GM21825 (cell line): ENCODE measurements around the gene KAT2A.

Experiments
- ATAC-seq: cut with Tn5 transposase; IDR thresholded peaks from one replicate; pipeline ENCODE4 v1.9.1; 2021; ENCODE audit warnings: mild to moderate bottlenecking, moderate library complexity; ENCODE audit not compliant: unreplicated experiment

KAT2A gene

DNA sequence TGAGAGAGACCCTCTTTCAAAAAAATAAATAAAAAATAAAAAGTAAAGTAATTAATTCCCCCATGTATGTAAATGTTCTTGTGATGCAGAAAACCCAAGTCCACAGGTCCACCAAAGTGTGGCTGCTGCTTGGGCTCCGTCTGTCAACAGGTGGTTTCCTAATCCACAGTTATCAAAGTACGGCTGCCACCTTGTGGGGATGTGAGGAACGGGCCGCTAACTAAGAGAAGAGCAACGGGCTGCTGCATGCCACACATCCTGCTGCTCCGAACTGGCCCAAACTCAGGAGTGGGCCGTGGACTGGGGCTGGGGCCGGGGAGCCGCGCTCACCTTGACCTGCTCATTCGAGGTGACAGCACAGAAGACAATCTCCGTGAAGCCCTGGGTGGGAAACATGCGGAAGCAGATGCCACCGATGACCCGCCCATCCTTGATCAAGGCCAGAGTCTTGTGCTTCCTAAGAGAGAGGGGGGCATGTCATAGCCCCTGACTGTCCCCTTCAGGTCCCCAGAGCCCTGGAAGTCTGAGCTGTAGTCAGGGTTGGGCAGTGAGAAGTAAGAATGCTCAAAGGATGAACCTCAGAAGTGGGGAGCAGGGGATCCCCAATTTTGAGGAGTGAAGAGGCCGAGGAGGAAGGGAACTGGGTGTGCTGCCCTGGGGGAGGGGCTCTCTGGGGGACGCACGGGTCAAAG is 4.3 kb downstream of the KAT2A start:
- ATAC-seq = peak; percentile 32

DNA sequence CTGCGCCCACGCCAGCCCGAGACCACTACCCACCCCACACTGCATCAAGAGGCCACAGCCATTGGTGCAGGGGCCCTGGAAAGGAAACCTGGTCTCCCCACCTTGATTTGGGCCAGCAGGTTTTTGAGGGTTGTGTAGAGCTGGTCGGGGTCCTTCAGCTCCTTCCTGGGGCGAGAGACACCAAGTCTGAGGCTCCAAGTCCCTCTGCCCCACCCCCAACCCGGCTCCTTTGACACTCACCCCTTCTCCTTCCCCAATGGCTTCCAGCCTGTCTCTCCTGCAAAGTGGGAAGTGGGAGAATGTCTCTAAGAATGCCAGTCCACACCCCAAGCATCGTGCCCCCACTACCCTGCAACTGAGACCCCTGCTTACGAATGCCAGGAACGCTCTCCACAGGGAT is 7.0 kb downstream of the KAT2A start:
- no peak for ATAC-seq

DNA sequence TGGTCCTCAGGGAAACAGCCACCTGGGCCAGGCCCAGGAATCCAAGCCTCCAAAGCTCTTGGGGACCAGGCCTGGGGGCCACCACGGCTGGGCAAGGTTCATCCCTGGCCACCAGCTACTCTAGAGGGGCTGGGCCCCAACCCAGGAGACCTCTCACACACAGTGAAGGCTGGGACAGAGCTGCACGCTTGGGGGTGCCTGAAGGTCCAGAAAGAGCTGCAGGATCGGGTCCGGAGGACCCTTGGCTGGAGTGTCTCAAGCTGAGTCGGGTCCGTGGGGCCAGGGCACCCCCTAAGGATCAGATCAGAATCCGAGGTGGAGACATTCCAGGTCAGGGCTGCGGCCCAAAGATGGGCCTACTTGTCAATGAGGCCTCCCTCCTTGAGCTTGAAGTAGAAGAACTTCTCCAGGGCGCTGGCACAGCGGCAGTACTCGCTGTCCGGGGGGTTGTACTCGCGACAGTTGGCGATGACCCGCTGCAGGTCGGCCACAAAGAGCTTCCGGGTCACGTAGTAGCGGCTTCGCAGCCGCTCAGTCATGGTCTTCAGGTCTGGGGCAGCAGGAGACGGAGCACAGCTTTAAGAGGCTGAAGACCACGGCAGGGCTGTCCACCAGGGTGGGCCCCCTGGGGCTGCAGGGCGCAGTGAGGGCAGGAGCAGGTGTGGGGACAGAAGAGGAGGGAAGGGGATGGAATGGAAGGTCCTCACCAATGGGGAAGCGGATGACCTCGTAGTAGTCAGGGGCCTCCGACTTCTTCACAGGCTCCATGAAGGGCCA is 7.7 kb downstream of the KAT2A start:
- no peak for ATAC-seq

DNA sequence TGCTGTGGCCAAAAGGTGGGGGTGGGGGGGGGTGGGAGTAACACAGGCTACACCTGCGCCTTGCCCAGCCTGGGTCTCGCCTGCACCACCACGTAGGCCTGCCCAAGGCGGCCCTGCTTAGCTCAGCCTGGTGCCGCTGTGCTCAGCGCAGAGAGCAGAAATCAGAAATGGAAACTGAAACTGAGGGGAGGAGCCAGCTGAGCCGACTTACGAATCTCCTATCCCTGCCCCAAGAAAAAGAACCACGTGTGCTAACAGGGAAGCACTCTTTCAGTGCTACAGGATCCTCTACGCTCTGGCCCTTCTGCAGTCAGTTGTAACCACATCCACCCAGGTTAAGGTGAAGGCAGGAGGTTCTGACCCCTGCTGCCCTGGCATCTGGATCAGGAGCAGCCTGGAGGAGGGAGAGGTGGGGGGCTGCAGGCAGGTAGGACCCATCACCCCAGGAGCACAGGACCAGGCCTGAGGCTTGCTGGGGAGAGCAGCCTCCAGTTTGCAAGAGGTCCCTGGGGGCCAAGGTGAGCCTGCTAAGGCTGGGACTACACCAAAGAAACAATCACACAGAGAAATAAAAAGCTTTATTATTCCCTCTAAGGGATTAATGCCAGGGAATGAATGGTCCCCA is 8.5 kb downstream of the KAT2A start, which contains the start of gene DHX58:
Gene DHX58 (minus strand): TSS at position 163 of the 625 bp plus-strand sequence. CDS start 822 bp downstream, outside the sequence.
- peak; percentile 57 for ATAC-seq

DNA sequence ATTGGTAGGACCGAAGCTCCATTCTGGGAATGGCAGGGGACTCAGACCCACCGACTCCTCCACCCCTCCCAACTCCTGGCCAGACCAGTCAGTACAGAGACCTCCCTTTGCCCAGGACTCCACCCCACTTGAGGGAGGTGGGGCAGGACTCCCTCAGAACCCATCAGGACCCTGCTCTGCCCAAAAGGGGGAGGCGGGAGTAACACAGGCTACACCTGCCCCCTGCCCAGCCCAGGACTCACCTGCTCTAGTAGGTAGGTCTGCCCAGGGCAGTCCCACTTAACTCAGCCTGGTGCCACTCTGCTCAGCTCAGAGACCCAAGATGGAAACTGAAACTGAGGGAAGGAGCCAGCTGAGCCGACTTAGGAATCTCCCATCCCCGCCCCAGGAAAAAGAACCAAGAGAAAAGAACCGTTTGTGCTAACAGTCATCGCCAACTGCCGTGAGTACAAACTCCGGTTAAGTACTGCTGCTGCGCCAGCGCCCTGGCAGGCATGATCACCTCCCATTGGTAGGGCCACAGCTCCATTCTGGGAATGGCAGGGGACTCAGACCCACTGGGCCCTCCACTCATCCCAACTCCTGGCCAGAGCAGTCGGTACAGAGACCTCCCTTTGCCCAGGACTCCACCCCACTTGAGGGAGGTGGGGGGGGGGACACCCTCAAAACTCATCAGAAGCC is 9.2 kb downstream of the KAT2A start:
- peak; percentile 1 for ATAC-seq

DNA sequence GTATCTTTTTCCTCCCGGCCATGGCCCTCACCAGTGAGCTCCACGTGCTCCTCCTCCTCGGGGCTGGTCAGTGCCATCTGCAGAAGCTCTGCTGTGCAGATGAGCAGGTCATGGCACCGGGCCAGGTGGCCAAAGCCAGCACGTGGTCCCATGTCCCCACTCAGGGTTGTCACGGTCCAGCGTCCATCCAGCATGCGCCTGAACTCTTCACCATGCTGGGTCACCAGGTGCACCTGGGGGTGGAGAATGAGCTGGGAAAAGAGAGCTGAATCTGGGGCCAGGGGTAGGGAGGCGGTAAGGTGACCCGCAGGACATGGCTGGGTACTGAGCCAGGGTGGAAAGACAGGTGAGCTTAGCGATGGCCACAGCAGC is 9.9 kb downstream of the KAT2A start:
- no peak for ATAC-seq

DNA sequence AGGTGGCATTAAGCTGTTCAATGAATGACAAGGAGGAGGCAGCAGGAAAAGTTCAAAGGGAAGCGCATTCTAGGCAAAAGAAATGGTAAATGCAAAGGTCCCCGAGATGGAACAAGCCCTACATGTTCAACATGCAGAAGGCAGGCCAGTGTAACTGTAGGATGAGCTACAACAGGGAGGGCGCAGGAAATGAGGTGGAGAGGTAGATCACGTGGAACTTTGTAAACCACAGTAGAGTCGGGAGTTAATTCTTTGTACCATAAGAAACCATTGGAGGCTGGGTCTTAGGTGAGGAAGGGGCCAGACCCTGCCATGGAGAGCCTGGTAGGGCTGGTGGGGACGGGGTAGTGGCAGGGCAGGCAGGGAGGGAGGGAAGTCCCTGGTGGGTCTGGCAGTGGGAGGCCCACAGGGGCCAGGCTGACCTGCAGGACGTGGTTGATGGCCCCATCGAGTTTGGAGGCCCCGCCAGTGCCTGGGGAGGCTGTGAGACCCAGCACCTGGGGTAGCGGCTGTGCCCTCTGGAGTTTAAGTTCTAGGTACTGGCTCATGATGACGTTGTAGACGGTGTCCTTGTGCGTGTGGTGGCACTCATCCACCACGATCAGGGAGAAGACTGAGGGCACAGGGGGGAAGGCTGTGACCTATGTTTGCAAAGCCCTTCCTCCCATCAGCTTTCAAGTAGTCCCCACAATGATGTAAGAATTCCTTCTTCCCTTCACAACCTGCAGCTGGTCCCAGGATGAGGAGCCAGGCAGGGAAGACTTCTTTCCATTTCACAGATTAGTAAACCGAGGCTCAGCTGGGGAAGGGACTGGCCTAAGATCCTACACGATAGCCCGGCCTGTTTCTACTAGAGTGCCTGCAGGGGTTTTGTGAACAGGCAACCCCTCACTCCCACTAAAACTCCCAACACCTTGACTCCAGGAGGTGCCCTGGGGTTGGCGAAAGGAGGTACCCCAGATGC is 10.6 kb downstream of the KAT2A start:
- no peak for ATAC-seq

DNA sequence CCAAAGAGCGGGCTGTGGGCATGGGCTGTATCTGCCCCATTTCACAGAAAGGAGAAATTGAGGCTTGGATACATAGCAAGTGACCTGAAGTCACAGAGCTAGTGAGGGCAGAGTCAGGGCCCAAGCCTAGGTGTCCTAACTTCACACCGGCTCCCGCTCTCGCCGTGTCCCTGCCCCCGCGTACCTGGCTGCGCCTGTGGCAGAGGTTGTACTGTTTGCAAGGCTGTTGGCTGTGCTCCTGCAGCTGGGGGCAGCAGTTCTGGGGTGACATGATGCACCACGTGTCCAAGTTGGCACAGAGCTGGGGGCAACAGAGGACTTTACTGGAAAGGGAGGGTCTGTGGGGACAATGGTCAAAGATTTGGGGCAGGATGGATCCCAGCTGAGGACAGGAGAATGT is 12.1 kb downstream of the KAT2A start:
- no peak for ATAC-seq

DNA sequence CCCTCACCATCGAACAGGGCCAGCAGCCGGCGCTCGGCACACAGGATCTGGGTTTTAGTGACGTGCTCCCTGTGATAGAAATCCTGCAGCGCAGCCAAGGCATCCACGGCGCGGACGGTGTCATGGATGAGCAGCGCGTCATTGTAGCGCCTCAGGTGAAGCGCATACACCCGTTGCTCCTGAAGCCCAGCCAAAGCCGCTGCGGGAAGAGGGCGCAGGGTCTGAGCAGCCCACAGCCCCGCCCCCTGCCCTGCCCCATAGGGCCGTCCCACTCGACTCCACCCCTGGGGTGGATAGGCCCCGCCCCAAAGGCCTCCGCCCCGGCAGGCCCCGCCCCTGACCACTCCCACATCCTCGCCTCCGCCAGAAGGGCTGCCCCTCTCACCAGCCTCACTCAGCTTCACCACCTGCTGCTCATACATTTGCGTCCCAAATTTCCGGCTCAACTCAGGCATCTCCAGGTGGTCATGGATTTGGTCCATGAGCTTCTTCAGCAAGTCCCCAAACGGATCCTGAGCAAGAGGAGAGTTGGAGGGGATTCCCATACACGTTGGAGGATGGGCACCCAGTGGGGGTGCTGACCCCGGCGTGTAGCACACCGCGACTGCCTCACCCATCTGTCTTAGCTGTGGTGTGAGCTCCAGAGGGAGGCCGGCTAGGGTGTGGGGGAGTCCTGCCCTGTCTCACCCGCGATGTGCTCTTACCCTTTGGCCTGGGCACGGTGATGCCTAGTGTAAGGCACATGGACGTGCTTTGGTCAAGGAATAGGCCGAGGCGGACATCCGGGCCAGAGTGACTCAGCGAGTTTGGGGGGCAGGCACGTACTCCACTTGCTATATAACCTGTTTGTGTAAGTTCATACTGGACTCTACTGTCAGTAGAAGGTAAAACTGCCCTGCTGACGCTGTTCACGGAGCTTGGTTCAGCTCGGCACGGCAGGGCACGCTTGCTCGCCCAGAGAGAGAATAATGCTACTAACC is 13.3 kb downstream of the KAT2A start:
- ATAC-seq = peak; percentile 56

DNA sequence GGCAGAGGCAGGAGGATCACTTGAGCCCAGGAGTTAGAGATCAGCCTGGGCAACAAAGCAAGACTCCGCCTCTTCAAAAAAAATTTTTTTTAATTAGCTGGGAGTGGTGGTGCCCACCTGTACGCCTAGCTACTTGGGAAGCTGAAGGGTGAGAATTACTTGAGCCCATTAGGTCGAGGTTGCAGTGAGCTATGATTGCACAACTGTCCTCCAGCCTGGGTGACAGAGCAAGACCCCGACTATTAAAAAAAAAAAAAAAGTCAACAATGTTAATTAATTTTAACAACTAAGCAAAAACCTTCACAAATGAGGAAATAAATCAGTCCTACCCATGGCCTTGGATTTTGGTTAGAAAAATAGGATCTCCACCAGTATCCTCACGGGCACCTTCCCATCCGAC is 14.0 kb downstream of the KAT2A start:
- no peak for ATAC-seq

DNA sequence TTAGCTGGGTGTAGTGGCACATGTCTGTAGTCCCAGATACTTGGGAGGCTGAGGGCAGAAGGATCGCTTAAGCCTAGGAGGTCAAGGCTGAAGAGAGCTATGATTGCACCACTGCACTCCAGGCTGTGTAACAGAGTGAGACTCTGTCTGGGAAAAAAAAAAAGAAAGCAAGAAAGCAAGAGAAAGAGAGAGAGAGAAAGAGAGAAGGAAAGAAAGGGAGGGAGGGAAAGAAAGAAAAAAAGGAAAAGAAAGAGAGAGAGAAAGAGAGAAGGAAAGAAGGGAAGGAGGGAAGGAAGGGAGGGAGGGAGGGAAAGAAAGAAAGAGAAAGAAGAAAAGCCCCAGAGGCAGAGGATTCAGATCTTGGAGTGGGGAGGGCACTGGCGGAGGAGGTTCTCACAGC is 15.2 kb downstream of the KAT2A start:
- ATAC-seq = no peak

DNA sequence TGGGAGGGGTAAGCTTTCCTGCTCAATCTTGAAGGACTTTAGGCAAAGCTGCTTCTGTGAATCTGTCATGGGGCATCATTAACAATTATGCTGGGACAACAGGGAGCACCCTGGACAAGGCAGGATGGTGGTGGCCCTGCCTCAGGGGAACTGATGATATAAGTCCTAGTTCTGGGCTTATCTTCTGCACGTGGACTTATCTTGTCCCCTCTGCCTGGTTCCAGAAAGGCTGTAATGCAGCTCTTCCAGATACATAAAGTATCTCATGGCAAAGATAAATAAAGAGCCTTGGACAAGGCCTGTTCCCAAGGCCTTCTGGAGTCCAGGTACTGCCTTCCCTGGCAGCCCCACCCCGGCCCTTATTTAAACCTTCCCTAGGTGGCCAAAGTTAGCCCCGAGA is 16.9 kb downstream of the KAT2A start:
- ATAC-seq = no peak

DNA sequence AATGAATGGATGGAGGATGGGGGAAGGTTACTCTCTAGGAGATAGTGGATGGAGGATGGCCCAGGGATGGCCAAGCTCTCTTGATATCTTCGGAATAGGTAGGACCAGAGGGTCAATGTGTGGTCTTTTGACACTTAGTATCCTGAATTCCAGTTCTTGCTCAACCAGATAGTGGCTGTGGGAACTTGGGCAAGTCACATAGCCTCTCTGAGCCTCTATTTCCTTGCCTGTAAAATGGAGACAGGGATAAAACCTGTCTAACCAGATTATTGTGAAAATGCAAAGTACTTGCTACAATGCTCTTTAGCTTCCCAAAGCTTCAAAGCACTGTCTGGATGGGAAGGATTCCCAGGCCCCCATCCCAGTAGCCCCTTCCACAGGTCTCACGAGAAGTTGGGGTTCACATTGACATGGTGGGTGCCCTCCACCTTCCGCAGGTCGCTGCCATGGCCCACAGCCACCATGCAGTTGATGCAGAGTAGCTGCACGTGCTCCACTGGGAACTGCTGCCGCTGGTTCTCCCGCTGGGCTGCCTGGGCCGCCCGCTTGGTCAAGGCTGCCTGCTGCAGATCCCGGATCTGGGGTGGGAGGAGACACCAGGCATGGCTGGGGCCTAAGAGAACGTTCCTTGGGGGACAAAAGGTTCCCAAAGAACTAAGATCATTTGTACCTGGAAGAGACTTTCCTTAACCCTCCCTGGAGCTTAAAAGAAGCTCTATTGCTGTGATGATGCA is 17.8 kb downstream of the KAT2A start:
- ATAC-seq = no peak

DNA sequence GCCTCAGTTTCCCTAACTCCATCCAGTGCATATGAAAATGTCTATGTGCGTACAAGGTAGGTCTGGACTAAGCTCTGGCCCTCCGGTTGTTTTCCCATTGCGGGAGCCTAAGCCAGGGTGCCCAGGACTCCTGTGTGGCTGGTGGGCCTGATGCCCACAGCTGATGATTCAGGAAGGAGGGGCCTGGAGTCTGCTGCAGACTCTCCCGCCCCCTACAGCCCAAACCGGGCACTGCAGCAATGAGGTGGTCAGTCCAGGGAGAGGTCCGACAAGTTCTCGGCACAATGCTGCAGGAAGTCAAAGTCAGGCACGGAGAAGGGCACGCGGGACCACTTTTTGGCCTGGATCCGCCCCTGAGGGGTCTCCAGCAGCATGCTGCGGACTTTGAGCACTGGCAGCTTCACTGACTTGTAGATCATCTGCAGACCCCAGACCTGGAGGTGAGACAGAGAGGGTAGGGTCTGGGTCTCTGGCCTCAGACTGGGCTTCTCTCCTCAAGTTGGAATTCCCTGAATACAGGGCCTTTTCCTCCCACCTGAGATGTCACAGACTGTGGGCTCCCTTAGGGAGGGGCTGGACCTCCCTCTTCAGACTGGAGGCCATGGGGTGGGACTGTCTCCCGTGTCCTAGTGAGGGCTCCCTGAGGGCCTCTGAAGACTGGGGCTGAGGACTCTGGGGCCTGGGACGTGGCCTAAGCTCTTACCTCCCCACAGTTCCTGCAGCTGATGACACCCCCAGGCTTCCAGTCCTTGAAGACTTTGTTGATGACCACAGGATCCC is 19.5 kb downstream of the KAT2A start:
- no peak for ATAC-seq

DNA sequence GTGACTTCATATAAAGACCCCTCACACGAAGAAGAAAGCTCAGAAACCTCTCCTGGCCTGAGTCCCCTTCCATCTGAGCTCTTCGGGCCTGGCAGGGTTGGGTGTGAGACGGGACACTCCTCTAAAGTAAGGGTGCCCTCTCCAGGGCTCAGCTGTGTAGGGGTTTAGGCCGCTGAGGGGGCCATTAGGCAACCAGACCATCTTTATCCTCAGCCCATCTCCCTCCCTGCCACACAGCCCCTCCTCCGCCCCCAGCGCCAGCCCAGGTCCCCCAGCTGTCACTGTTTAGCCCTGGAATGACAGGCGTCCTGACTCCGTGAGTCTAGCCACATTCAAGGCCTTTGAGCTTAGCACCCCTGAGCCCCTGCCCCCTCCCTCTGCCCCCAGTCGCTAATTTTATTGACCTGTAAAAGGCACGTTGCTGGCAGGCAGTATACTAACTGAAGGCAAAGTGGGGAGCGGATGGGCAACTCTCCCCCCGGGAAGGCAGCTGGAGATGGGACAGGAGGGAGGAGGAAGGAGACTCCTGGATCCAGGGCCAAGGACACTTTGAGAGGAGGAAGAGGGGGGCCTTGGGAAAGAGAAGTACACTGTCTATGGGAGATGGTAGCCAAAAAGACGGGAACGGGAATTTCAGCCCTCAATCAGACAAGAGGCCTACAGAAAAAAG is 22.3 kb downstream of the KAT2A start:
- no peak for ATAC-seq

DNA sequence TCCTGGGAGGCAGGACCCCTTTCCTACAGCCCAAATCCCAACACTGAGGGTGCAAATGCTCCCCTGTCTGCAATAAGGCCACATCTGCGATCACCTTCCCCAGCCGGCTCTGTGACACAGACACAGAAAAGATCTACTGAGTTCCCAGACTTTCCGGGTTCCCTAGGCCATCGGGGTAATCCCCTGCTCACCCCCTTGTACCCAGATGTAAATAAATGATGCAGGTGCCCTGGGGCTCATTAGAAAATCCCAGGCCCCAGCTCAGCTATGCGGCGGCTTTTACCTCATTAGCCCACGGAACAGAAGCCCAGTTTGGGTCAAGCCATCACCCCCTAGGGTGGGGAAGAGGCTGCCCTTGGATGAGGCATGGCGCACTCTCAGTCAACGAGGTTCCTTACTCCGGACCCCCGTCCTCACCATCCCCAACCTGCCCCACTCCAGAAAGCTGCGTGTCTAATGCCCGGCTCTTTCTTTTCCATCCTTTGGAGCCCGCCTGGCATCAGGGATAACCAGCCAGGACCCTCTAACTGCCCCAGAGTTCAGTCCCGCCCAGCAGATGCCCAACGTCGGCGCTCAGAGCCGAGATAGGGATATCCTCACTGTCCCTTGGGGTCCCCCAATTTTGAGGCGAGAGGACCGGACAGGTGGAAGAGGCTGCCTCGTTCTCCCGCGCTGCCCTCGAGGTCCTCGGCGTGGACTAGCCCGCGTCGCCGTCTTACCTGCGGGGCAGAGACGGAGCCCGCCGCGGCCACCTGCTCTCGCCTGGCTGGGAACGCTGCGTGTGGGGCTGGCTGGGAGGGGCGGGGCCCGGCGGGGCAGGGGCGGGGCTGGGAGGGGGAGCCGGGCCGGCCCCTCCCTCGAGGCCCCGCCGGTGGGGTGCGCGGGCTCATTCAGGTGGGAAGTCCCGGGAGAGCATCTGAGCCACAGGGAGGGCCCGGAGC is 23.2 kb downstream of the KAT2A start, which contains the start of gene ZNF385C:
Gene ZNF385C (minus strand): TSS at position 783 of the 941 bp plus-strand sequence. CDS start 35,417 bp downstream, outside the sequence.
- no peak for ATAC-seq
